ENCODE measurements around the gene ATXN7. TPM values are rescaled to one million over a fixed set of nuclear protein-coding genes. Genes with fewer than 3 reads are reported as not detected.
A peak's percentile ranks its signal among the peaks of the same experiment; 100 is the strongest.

ATXN7 gene
- total and polyA plus RNA-seq, 4 donors, result 2.8 to 13.6 (median 5.6) TPM

DNA sequence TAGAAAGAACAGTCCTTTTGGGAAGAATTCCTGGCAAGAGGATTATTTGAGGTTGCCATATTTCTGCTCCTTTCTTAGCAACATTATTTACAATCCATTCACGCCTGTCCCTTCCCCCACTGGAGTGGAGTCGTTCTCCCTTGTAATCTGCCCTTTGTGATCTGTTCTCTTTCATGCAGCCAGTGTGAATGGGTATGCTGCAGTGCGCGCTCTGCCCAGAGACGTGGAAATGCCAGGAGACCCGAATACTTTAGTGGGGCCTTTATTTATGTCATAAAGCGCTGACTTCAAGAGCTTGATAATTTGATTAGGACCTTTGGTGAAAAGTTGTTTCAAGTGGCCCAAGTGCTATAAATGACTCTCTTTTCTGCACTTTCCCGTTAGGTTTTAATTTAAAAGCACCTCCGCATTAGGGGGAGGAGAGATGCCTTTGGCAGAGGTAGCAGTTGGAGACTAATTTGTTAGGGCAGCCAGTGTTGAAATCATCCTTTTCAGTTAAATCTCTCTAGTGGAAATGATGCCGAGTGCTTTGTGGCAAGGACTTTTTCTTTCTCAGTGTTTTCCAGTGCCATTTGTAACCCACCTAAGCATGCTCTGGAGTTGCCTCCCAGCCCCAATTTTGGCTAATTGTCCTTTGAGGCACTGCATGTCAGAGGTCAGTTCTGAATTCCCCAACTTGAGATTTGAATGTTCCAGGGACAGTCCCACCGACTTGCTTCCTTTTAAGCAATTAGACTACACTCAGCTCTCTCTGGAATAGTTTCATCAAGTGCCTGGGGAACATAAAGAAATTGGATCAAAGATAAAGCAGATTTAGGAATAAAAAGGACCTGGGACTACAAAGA is 107.2 kb downstream of the ATXN7 start (continued):
- no peak for TF ChIP-seq JUND (IDR thresholded peaks at IDR 0.05)
- peak; percentile 52 for TF ChIP-seq YY1 (IDR thresholded peaks at IDR 0.05)
- peak in 1 of 2 donors; percentile 36 for TF ChIP-seq RXRA (IDR thresholded peaks at IDR 0.05)
- TF ChIP-seq, protein P1, sequence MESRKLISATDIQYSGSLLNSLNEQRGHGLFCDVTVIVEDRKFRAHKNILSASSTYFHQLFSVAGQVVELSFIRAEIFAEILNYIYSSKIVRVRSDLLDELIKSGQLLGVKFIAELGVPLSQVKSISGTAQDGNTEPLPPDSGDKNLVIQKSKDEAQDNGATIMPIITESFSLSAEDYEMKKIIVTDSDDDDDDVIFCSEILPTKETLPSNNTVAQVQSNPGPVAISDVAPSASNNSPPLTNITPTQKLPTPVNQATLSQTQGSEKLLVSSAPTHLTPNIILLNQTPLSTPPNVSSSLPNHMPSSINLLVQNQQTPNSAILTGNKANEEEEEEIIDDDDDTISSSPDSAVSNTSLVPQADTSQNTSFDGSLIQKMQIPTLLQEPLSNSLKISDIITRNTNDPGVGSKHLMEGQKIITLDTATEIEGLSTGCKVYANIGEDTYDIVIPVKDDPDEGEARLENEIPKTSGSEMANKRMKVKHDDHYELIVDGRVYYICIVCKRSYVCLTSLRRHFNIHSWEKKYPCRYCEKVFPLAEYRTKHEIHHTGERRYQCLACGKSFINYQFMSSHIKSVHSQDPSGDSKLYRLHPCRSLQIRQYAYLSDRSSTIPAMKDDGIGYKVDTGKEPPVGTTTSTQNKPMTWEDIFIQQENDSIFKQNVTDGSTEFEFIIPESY (IDR thresholded peaks at IDR 0.05), result no peak
- TF ChIP-seq HNF4G (IDR thresholded peaks at IDR 0.05), result no peak
- peak; percentile 16 for TF ChIP-seq SP1 (IDR thresholded peaks at IDR 0.05)
- TF ChIP-seq TAF1 (conservative IDR thresholded peaks at IDR 0.05), result no peak
- TF ChIP-seq NR2F2 (IDR thresholded peaks at IDR 0.05), result no peak

DNA sequence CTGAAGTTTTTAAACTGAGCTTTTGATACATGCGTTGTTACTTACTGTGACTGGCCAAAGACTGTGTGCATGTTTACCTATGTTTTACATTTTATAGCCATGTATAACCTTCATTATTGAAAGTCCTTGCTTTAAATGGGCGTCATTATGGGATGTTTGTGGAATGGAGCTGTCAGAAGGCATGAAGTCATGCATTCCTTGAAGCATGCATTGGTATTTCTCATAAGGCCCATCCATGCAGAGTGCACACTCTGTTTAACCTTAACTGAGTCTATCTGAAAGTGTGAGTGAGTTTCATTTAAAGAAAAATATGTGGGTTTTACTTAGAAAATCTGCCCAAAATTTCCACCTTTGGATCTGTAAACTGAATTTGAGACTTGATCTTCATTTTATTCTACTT is 108.5 kb downstream of the ATXN7 start:
- Histone ChIP-seq H3K4me3 (ENCODE audit: low read depth in 1 of 3, low read length in 3 of 3) (no peak overlapping the region), H3K36me3 (ENCODE audit: control insufficient read depth in 4 of 4, insufficient read depth in 3 of 4, low read depth in 1 of 4, low read length in 3 of 4) (no peaks in the 10 kb centered on the region), H3K4me1 (ENCODE audit: control insufficient read depth in 4 of 4, insufficient read depth in 4 of 4, low read length in 3 of 4) (peaks cover 16 to 70% (median 56%) of the 10 kb centered on the region in 4 donors), H3K9ac (ENCODE audit: low read depth in 1 of 2, low read length in 2 of 2) (no peak overlapping the region), H3K27me3 (ENCODE audit: control insufficient read depth in 4 of 4, insufficient read depth in 4 of 4, low read length in 3 of 4) (no peaks in the 10 kb centered on the region), H3K27ac (ENCODE audit: low read depth in 1 of 2, low read length in 2 of 2) (no peak overlapping the region), H3K9me3 (ENCODE audit: control insufficient read depth in 4 of 4, low read length in 3 of 4) (no peaks in the 10 kb centered on the region)
- WGBS, result 86% methylated on average over 2 of the region's 2 CpGs
- no peak for DNase-seq (ENCODE audit: low spot score)
- TF ChIP-seq, protein P1 (IDR thresholded peaks at IDR 0.05), result peak; percentile 2
- no peak for TF ChIP-seq TAF1 (conservative IDR thresholded peaks at IDR 0.05)

DNA sequence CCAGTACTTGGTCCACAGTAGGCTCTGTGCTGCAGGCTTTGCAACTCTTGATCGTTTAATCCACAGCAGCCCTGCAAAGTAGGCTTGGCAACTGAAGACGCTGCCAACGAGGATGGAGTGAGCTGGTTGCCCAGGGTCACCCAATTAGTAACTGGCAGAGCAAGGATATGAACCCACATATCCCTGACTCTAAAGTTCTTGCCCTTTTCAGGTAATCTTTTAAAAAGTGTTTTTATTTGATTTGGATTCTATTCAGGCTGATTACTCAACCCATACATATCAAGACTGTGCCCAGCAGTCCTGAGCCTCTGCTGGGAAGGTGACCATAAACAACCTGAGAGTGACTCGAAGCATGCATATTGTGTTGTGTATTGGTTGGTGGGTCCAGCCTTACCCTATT is 109.3 kb downstream of the ATXN7 start:
- H3K4me1 ChIP-seq (ENCODE audit: control insufficient read depth in 4 of 4, insufficient read depth in 4 of 4, low read length in 3 of 4), result peaks cover 16 to 63% (median 48%) of the 10 kb centered on the region in 4 donors
- H3K9ac ChIP-seq (ENCODE audit: low read depth in 1 of 2, low read length in 2 of 2), result no peak overlapping the region
- TF ChIP-seq FOXA1 (IDR thresholded peaks at IDR 0.05) (no peak), NR2F2 (IDR thresholded peaks at IDR 0.05) (no peak), RAD21 (IDR thresholded peaks at IDR 0.05) (no peak), TAF1 (conservative IDR thresholded peaks at IDR 0.05) (no peak), YY1 (IDR thresholded peaks at IDR 0.05) (peak; percentile 48), HNF4G (IDR thresholded peaks at IDR 0.05) (no peak), EGR1 (IDR thresholded peaks at IDR 0.05; ENCODE audit: low read depth in 2 of 2) (no peak), SP1 (IDR thresholded peaks at IDR 0.05) (no peak), JUND (IDR thresholded peaks at IDR 0.05) (peak in 1 of 2 donors; percentile 26), RXRA (IDR thresholded peaks at IDR 0.05) (peak; percentile 45 to 85)
- TF ChIP-seq, protein P2, sequence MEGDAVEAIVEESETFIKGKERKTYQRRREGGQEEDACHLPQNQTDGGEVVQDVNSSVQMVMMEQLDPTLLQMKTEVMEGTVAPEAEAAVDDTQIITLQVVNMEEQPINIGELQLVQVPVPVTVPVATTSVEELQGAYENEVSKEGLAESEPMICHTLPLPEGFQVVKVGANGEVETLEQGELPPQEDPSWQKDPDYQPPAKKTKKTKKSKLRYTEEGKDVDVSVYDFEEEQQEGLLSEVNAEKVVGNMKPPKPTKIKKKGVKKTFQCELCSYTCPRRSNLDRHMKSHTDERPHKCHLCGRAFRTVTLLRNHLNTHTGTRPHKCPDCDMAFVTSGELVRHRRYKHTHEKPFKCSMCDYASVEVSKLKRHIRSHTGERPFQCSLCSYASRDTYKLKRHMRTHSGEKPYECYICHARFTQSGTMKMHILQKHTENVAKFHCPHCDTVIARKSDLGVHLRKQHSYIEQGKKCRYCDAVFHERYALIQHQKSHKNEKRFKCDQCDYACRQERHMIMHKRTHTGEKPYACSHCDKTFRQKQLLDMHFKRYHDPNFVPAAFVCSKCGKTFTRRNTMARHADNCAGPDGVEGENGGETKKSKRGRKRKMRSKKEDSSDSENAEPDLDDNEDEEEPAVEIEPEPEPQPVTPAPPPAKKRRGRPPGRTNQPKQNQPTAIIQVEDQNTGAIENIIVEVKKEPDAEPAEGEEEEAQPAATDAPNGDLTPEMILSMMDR (IDR thresholded peaks at IDR 0.05; ENCODE audit: low read depth, low read length, missing input control), result no peak
- TF ChIP-seq, protein P1 (IDR thresholded peaks at IDR 0.05), result peak; percentile 40
- TF ChIP-seq, protein P3, sequence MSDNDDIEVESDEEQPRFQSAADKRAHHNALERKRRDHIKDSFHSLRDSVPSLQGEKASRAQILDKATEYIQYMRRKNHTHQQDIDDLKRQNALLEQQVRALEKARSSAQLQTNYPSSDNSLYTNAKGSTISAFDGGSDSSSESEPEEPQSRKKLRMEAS (IDR thresholded peaks at IDR 0.05), result no peak
- TF ChIP-seq, protein P4, sequence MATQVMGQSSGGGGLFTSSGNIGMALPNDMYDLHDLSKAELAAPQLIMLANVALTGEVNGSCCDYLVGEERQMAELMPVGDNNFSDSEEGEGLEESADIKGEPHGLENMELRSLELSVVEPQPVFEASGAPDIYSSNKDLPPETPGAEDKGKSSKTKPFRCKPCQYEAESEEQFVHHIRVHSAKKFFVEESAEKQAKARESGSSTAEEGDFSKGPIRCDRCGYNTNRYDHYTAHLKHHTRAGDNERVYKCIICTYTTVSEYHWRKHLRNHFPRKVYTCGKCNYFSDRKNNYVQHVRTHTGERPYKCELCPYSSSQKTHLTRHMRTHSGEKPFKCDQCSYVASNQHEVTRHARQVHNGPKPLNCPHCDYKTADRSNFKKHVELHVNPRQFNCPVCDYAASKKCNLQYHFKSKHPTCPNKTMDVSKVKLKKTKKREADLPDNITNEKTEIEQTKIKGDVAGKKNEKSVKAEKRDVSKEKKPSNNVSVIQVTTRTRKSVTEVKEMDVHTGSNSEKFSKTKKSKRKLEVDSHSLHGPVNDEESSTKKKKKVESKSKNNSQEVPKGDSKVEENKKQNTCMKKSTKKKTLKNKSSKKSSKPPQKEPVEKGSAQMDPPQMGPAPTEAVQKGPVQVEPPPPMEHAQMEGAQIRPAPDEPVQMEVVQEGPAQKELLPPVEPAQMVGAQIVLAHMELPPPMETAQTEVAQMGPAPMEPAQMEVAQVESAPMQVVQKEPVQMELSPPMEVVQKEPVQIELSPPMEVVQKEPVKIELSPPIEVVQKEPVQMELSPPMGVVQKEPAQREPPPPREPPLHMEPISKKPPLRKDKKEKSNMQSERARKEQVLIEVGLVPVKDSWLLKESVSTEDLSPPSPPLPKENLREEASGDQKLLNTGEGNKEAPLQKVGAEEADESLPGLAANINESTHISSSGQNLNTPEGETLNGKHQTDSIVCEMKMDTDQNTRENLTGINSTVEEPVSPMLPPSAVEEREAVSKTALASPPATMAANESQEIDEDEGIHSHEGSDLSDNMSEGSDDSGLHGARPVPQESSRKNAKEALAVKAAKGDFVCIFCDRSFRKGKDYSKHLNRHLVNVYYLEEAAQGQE (IDR thresholded peaks at IDR 0.05), result no peak
- TF ChIP-seq, protein P5, sequence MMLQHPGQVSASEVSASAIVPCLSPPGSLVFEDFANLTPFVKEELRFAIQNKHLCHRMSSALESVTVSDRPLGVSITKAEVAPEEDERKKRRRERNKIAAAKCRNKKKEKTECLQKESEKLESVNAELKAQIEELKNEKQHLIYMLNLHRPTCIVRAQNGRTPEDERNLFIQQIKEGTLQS (IDR thresholded peaks at IDR 0.05), result no peak

More for the DNA sequence above, 109.3 kb downstream of the ATXN7 start:
- 38% methylated on average over 4 of the region's 4 CpGs for WGBS
- no peak overlapping the region for H3K4me3 ChIP-seq (ENCODE audit: low read depth in 1 of 3, low read length in 3 of 3)
- H3K9me3 ChIP-seq (ENCODE audit: control insufficient read depth in 4 of 4, low read length in 3 of 4), result no peaks in the 10 kb centered on the region
- H3K27ac ChIP-seq (ENCODE audit: low read depth in 1 of 2, low read length in 2 of 2), result peak overlapping the region in 1 of 2 donors; percentile 5
- no peaks in the 10 kb centered on the region for H3K27me3 ChIP-seq (ENCODE audit: control insufficient read depth in 4 of 4, insufficient read depth in 4 of 4, low read length in 3 of 4)
- no peaks in the 10 kb centered on the region for H3K36me3 ChIP-seq (ENCODE audit: control insufficient read depth in 4 of 4, insufficient read depth in 3 of 4, low read depth in 1 of 4, low read length in 3 of 4)
- no peak for DNase-seq (ENCODE audit: low spot score)

Data from liver (tissue), 9 donors.